ENCODE measurements around the gene TMEM183A.

GRCh38 chr1:202981939-202982338, 25.2 kb upstream of the TMEM183A start:
- TF ChIP-seq CTCF (IDR thresholded peaks at IDR 0.05 in 4 of 5, conservative IDR thresholded peaks at IDR 0.05 in 1 of 5) (no peak), POLR2A (IDR thresholded peaks at IDR 0.05) (no peak)
